Astrocyte (in vitro differentiated cells and primary cell): Measurements from ENCODE around the gene CRADD. TPM values are rescaled to one million over a fixed set of nuclear protein-coding genes. Genes with fewer than 3 reads are reported as not detected.
A peak's percentile ranks its signal among the peaks of the same experiment; 100 is the strongest.
"Not testable (repeated sequence)": the region's sequence is repeated elsewhere in the genome, so short reads cannot be mapped to it uniquely, and the experiment has no call there.

Source experiments
- DNase-seq: peaks from one replicate; pipeline ENCODE4 v3.0.0-alpha.2; 2010; ENCODE audit warnings: low read depth
- FAIRE-seq: peaks from 2 replicates; lab custom pipeline; 2011; peaks lifted over from hg19 to GRCh38; lab: Jason Lieb, UNC
- H2AFZ ChIP-seq: 2 replicates; pipeline ENCODE4 v1.6.0; 2012; ENCODE audit warnings: low read depth, low read length, inconsistent platforms
- H3K27ac ChIP-seq: 2 replicates; pipeline ENCODE4 v1.5.1; 2011; ENCODE audit warnings: low read depth, low read length, inconsistent platforms
- H3K27me3 ChIP-seq: 2 replicates; pipeline ENCODE4 v1.6.0; 2011; ENCODE audit warnings: low read length, inconsistent platforms; ENCODE audit not compliant: insufficient read depth
- H3K36me3 ChIP-seq: 2 replicates; pipeline ENCODE4 v1.5.1; 2011; ENCODE audit warnings: low read length, inconsistent platforms; ENCODE audit not compliant: insufficient read depth
- H3K4me1 ChIP-seq: 2 replicates; pipeline ENCODE4 v1.5.1; 2011; ENCODE audit warnings: low read length, inconsistent platforms; ENCODE audit not compliant: insufficient read depth
- H3K4me2 ChIP-seq: 2 replicates; pipeline ENCODE4 v1.6.0; 2012; ENCODE audit warnings: low read length, inconsistent platforms
- H3K4me3 ChIP-seq: 2 replicates; pipeline ENCODE4 v1.5.1; 2011; ENCODE audit warnings: low read depth, mild to moderate bottlenecking, low read length, inconsistent platforms; ENCODE audit not compliant: insufficient read depth
- H3K79me2 ChIP-seq: 2 replicates; pipeline ENCODE4 v1.6.0; 2012; ENCODE audit warnings: mild to moderate bottlenecking, low read length, inconsistent platforms; ENCODE audit not compliant: insufficient read depth
- H3K9ac ChIP-seq: 2 replicates; pipeline ENCODE4 v1.6.0; 2012; ENCODE audit warnings: mild to moderate bottlenecking, low read length, inconsistent platforms
- H3K9me3 ChIP-seq: 2 replicates; pipeline ENCODE4 v1.5.1; 2012; ENCODE audit warnings: low read depth, mild to moderate bottlenecking, low read length, inconsistent platforms; ENCODE audit not compliant: insufficient read depth
- H4K20me1 ChIP-seq: 2 replicates; pipeline ENCODE4 v1.6.0; 2012; ENCODE audit warnings: low read length, inconsistent platforms; ENCODE audit not compliant: insufficient read depth
- H3K27ac Mint-ChIP-seq: one replicate; pipeline ENCODE4 v1.8.0; 2021; ENCODE audit warnings: mild to moderate bottlenecking, mixed read lengths; ENCODE audit not compliant: unreplicated experiment
- H3K27me3 Mint-ChIP-seq: one replicate; pipeline ENCODE4 v1.8.0; 2021; ENCODE audit warnings: low read depth, mixed read lengths; ENCODE audit not compliant: unreplicated experiment
- H3K36me3 Mint-ChIP-seq: one replicate; pipeline ENCODE4 v1.8.0; 2021; ENCODE audit warnings: low read depth, mixed read lengths; ENCODE audit not compliant: unreplicated experiment
- H3K4me1 Mint-ChIP-seq: one replicate; pipeline ENCODE4 v1.8.0; 2021; ENCODE audit warnings: low read depth, mixed read lengths; ENCODE audit not compliant: unreplicated experiment
- H3K4me3 Mint-ChIP-seq: one replicate; pipeline ENCODE4 v1.8.0; 2021; ENCODE audit warnings: mild to moderate bottlenecking, moderate library complexity, mixed read lengths; ENCODE audit not compliant: unreplicated experiment
- H3K9me3 Mint-ChIP-seq: one replicate; pipeline ENCODE4 v1.8.0; 2021; ENCODE audit warnings: mild to moderate bottlenecking, mixed read lengths; ENCODE audit not compliant: unreplicated experiment
- CTCF ChIP-seq: IDR thresholded peaks from 2 replicates; pipeline ENCODE4 v1.5.1; 2011; ENCODE audit warnings: low read depth, mild to moderate bottlenecking, inconsistent platforms, low read length, moderate library complexity; ENCODE audit not compliant: insufficient read depth
- EZH2 ChIP-seq: IDR thresholded peaks from 2 replicates; pipeline ENCODE4 v1.6.1; 2012; ENCODE audit warnings: mild to moderate bottlenecking, low read length, inconsistent platforms; ENCODE audit not compliant: insufficient read depth
- total RNA-seq: library from RNA; stranded (reverse); gene quantifications from 2 replicates; pipeline ENCODE4 v1.2.1, GENCODE V29; 2021

CRADD gene
- total RNA-seq, 1 donor from 2014 or later: 8.8 TPM

- no peak for TF ChIP-seq CTCF
- TF ChIP-seq EZH2: no peak
- H3K4me3 Mint-ChIP-seq: no peak overlapping the region
- H3K27ac Mint-ChIP-seq: no peak overlapping the region
- Histone ChIP-seq H3K36me3 (no peaks in the 10 kb centered on the region), H3K27me3 (no peaks in the 10 kb centered on the region), H3K79me2 (no peaks in the 10 kb centered on the region), H3K4me3 (no peak overlapping the region), H3K27ac (peak overlapping the region; percentile 67), H4K20me1 (no peaks in the 10 kb centered on the region), H3K9ac (peak overlapping the region; percentile 8), H3K9me3 (no peaks in the 10 kb centered on the region), H3K4me1 (peaks cover 42% of the 10 kb centered on the region), H2AFZ (no peak overlapping the region), H3K4me2 (peak overlapping the region; percentile 20)
- peaks cover 21% of the 10 kb centered on the region for H3K4me1 Mint-ChIP-seq
- FAIRE-seq (no peak), DNase-seq (peak; percentile 83)
- H3K36me3 Mint-ChIP-seq: no peaks in the 10 kb centered on the region
- peaks cover 5% of the 10 kb centered on the region for H3K9me3 Mint-ChIP-seq
- H3K27me3 Mint-ChIP-seq: peaks cover 9% of the 10 kb centered on the region
Measured at GRCh38 chr12:93884794-93885460, 207.8 kb downstream of the CRADD start.

GRCh38 chr12:93885973-93886532 is 208.9 kb downstream of the CRADD start:
- not testable (repeated sequence) for H2AFZ ChIP-seq, H3K27me3 Mint-ChIP-seq, H3K27me3 ChIP-seq, FAIRE-seq, H3K79me2 ChIP-seq, H3K9ac ChIP-seq, H4K20me1 ChIP-seq, H3K9me3 ChIP-seq, H3K4me3 Mint-ChIP-seq, H3K27ac Mint-ChIP-seq, H3K36me3 Mint-ChIP-seq, H3K4me3 ChIP-seq, H3K36me3 ChIP-seq, H3K9me3 Mint-ChIP-seq, DNase-seq
- H3K4me2 ChIP-seq: peak overlapping the region; percentile 59
- H3K27ac ChIP-seq: peak overlapping the region; percentile 22
- peaks cover 13% of the 10 kb centered on the region for H3K4me1 Mint-ChIP-seq
- H3K4me1 ChIP-seq: peaks cover 36% of the 10 kb centered on the region

- H3K9me3 ChIP-seq: no peaks in the 10 kb centered on the region
- Mint-ChIP-seq H3K36me3 (no peaks in the 10 kb centered on the region), H3K27me3 (peaks cover 9% of the 10 kb centered on the region), H3K9me3 (peaks cover 5% of the 10 kb centered on the region), H3K27ac (no peak overlapping the region), H3K4me1 (peaks cover 13% of the 10 kb centered on the region), H3K4me3 (no peak overlapping the region)
- H3K4me2 ChIP-seq: peak overlapping the region; percentile 59
- FAIRE-seq (peak; percentile 45), DNase-seq (peak; percentile 96)
- H3K36me3 ChIP-seq: no peaks in the 10 kb centered on the region
- H3K4me3 ChIP-seq: no peak overlapping the region
- no peaks in the 10 kb centered on the region for H3K27me3 ChIP-seq
- H3K9ac ChIP-seq: peak overlapping the region; percentile 28
- no peaks in the 10 kb centered on the region for H4K20me1 ChIP-seq
- TF ChIP-seq CTCF (no peak), EZH2 (no peak)
- H3K79me2 ChIP-seq: no peaks in the 10 kb centered on the region
- peak overlapping the region; percentile 22 for H3K27ac ChIP-seq
- H2AFZ ChIP-seq: no peak overlapping the region
- H3K4me1 ChIP-seq: peaks cover 36% of the 10 kb centered on the region
Measured at GRCh38 chr12:93886533-93887511, 209.6 kb downstream of the CRADD start.
